ENCODE data around the gene C1QTNF2. TPM values are rescaled to one million over a fixed set of nuclear protein-coding genes. Genes with fewer than 3 reads are reported as not detected.

Gene C1QTNF2
- total and polyA plus RNA-seq, 2 of the 4 experiments (the other 2 are of a cell fraction) = 0.72 to 1.2 TPM

DNA sequence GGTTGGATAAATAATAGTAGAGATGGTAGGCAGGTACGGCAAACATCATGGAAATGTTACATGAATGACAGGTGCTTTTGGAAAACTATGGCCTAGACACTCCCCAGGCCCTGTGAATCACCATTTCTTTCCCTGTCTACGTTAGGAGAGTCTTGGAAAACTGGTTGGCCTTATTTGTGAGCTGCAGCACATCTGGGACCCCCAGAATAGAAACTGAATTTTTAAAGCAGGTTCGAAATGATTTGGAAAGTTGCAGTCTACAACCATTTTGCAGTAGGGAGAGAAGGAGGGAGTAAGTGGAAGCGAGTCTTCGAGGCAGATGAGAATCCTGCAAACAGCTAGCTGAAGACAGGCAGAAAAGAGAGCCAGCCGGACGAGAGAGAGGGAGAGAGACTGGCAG, 13.0 kb downstream of the C1QTNF2 start:
- no peak overlapping the region for H3K4me2 ChIP-seq (ENCODE audit: low read depth, low read length)
- H3K9me1 ChIP-seq (ENCODE audit: insufficient read depth, low read length) = no peaks in the 10 kb centered on the region; the same call in 1 of the 2 replicates
- H3K4me1 ChIP-seq (ENCODE audit: control insufficient read depth, insufficient read depth, low read length) = no peaks in the 10 kb centered on the region; the same call in 1 of the 2 replicates
- no peak overlapping the region for H2AFZ ChIP-seq (replicated peaks; ENCODE audit: low read length, poor library complexity)
- BruUV-seq (replicated peaks) = no TSS peak
- CTCF ChIA-PET = interaction anchor here (1.6 kb wide), 1 partner anchor 9 kb away, joined by 6 read pairs; no protein-coding TSS in a partner anchor
- no peak overlapping the region for H3K18ac ChIP-seq (ENCODE audit: low read depth, low read length)
- H3K9ac ChIP-seq (ENCODE audit: low read depth, low read length) = no peak overlapping the region
- no peak overlapping the region for H2AK9ac ChIP-seq (replicated peaks; ENCODE audit: low read depth, low read length, poor library complexity)
- H4K20me1 ChIP-seq (ENCODE audit: insufficient read depth, low read length) = no peaks in the 10 kb centered on the region
- in situ Hi-C loops (cut with MboI; ENCODE audit: low sequenced_read_pairs) = no loop called here
- H4K5ac ChIP-seq (ENCODE audit: low read depth, low read length) = no peak overlapping the region
- DNase-seq (no peak), ATAC-seq (ENCODE audit: low read depth) (no peak)
- H3K14ac ChIP-seq (replicated peaks; ENCODE audit: low read depth, low read length) = no peak overlapping the region
- no peak overlapping the region for H3K4me3 ChIP-seq (ENCODE audit: insufficient read depth, low read depth, low read length)
- H3K4ac ChIP-seq (ENCODE audit: low read depth, low read length) = no peak overlapping the region
- no peak overlapping the region for H4K91ac ChIP-seq (ENCODE audit: insufficient read depth, low read depth, low read length)
- H3K23ac ChIP-seq (ENCODE audit: low read depth, low read length) = no peak overlapping the region
- TF ChIP-seq NFE2L2 (IDR thresholded peaks at IDR 0.05; ENCODE audit: low read depth, low read length) (no peak), RCOR1 (IDR thresholded peaks at IDR 0.05; ENCODE audit: insufficient replicate concordance, low read length) (no peak), CHD1 (IDR thresholded peaks at IDR 0.05; ENCODE audit: low read depth, low read length) (no peak), FOS (IDR thresholded peaks at IDR 0.05; ENCODE audit: low read depth, low read length) (no peak), CEBPB (IDR thresholded peaks at IDR 0.05; ENCODE audit: low read depth, low read length) (no peak), RAD21 (IDR thresholded peaks at IDR 0.05; ENCODE audit: low read length) (no peak), SMC3 (IDR thresholded peaks at IDR 0.05; ENCODE audit: low read depth, low read length) (no peak), MXI1 (IDR thresholded peaks at IDR 0.05; ENCODE audit: borderline replicate concordance, low read depth, low read length) (no peak), MAZ (IDR thresholded peaks at IDR 0.05; ENCODE audit: borderline replicate concordance, low read depth, low read length) (no peak), MAFK (IDR thresholded peaks at IDR 0.05; ENCODE audit: low read depth, low read length) (no peak), BHLHE40 (IDR thresholded peaks at IDR 0.05; ENCODE audit: low read depth, low read length) (no peak), POLR2A (IDR thresholded peaks at IDR 0.05; ENCODE audit: low read depth, low read length) (no peak), RFX5 (IDR thresholded peaks at IDR 0.05; ENCODE audit: low read depth, low read length) (no peak)
- TF ChIP-seq, protein P1, sequence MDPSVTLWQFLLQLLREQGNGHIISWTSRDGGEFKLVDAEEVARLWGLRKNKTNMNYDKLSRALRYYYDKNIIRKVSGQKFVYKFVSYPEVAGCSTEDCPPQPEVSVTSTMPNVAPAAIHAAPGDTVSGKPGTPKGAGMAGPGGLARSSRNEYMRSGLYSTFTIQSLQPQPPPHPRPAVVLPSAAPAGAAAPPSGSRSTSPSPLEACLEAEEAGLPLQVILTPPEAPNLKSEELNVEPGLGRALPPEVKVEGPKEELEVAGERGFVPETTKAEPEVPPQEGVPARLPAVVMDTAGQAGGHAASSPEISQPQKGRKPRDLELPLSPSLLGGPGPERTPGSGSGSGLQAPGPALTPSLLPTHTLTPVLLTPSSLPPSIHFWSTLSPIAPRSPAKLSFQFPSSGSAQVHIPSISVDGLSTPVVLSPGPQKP (IDR thresholded peaks at IDR 0.05; ENCODE audit: borderline replicate concordance, low read depth, low read length) = no peak
- TF ChIP-seq, protein P2, sequence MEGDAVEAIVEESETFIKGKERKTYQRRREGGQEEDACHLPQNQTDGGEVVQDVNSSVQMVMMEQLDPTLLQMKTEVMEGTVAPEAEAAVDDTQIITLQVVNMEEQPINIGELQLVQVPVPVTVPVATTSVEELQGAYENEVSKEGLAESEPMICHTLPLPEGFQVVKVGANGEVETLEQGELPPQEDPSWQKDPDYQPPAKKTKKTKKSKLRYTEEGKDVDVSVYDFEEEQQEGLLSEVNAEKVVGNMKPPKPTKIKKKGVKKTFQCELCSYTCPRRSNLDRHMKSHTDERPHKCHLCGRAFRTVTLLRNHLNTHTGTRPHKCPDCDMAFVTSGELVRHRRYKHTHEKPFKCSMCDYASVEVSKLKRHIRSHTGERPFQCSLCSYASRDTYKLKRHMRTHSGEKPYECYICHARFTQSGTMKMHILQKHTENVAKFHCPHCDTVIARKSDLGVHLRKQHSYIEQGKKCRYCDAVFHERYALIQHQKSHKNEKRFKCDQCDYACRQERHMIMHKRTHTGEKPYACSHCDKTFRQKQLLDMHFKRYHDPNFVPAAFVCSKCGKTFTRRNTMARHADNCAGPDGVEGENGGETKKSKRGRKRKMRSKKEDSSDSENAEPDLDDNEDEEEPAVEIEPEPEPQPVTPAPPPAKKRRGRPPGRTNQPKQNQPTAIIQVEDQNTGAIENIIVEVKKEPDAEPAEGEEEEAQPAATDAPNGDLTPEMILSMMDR (conservative IDR thresholded peaks at IDR 0.05; ENCODE audit: low read depth, low read length) = no peak
- TF ChIP-seq, protein P3, sequence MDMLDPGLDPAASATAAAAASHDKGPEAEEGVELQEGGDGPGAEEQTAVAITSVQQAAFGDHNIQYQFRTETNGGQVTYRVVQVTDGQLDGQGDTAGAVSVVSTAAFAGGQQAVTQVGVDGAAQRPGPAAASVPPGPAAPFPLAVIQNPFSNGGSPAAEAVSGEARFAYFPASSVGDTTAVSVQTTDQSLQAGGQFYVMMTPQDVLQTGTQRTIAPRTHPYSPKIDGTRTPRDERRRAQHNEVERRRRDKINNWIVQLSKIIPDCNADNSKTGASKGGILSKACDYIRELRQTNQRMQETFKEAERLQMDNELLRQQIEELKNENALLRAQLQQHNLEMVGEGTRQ (IDR thresholded peaks at IDR 0.05; ENCODE audit: low read depth, low read length) = no peak
- H3K56ac ChIP-seq (ENCODE audit: extremely low read depth, insufficient read depth, low read length) = no peak overlapping the region
- no peak overlapping the region for H4K8ac ChIP-seq (ENCODE audit: low read depth in 2 of 2, low read length in 2 of 2)
- H2BK20ac ChIP-seq (ENCODE audit: low read depth, low read length) = no peak overlapping the region
- intact Hi-C loops (cut with micrococcal nuclease) = no loop called here
- H3K36me3 ChIP-seq (ENCODE audit: control insufficient read depth, insufficient read depth, low read length) = no peaks in the 10 kb centered on the region
- dilution Hi-C loops (cut with HindIII; ENCODE audit: low sequenced_read_pairs, unreplicated experiment) = loop anchor here (25.0 kb wide), 1 partner anchor 345 kb away; the partner anchor contains the start of gene TTC1
- H3K27ac ChIP-seq (ENCODE audit: insufficient read depth, low read length) = no peak overlapping the region
- H2AK5ac ChIP-seq (ENCODE audit: low read depth, low read length) = no peak overlapping the region
- no peak overlapping the region for H2BK5ac ChIP-seq (ENCODE audit: low read depth, low read length, poor library complexity, severe bottlenecking)
- POLR2A ChIA-PET (ENCODE audit: unreplicated experiment) = no interaction called here
- no CpG with 5 or more reads among the region's 7 CpGs for WGBS, 2 experiments (ENCODE audit: extremely low coverage in 2 of 2, insufficient read length in 1 of 2)
- H3K9me3 ChIP-seq (ENCODE audit: control insufficient read depth, insufficient read depth, low read length) = no peaks in the 10 kb centered on the region
- H2BK120ac ChIP-seq (ENCODE audit: low read depth, low read length) = no peak overlapping the region
- no peaks in the 10 kb centered on the region for H3K79me1 ChIP-seq (ENCODE audit: low read depth in 1 of 2, low read length in 2 of 2)
- H3K27me3 ChIP-seq (ENCODE audit: control insufficient read depth, insufficient read depth, low read length) = no peaks in the 10 kb centered on the region
- H2BK15ac ChIP-seq (ENCODE audit: low read depth, low read length) = no peak overlapping the region
